Neutrophil (primary cell): Measurements from ENCODE around the gene COX7B.

ENCODE experiments used
- H3K27ac ChIP-seq: fragments of 200-600 bp; sonication (generic); 2 replicates; pipeline ENCODE4 v1.5.1; 2016; ENCODE audit warnings: mild to moderate bottlenecking, moderate library complexity
- H3K27me3 ChIP-seq: fragments of 200-600 bp; sonication (generic); 2 replicates; pipeline ENCODE4 v1.6.0; 2016; ENCODE audit warnings: mild to moderate bottlenecking
- H3K36me3 ChIP-seq: fragments of 200-600 bp; sonication (generic); 2 replicates; pipeline ENCODE4 v1.5.1; 2017
- H3K4me1 ChIP-seq, 2 experiments: fragments of 200-600 bp in 1 of 2; sonication (generic) in 1 of 2; 1 replicate in 1 of 2; 2 replicates in 1 of 2; pipeline versions ENCODE4 v1.5.1 to v1.6.1; 2013 to 2016; ENCODE audit warnings: low read depth in 1 of 2, low read length in 1 of 2, mild to moderate bottlenecking in 1 of 2, moderate library complexity in 1 of 2; ENCODE audit not compliant: control insufficient read depth in 1 of 2, insufficient read depth in 1 of 2
- H3K4me3 ChIP-seq, 2 experiments: fragments of 200-600 bp in 1 of 2; sonication (generic) in 1 of 2; 1 replicate in 1 of 2; 2 replicates in 1 of 2; pipeline ENCODE4 v1.5.1; 2013 to 2016; ENCODE audit warnings: low read depth in 1 of 2, low read length in 1 of 2, mild to moderate bottlenecking in 1 of 2, moderate library complexity in 1 of 2
- H3K9me3 ChIP-seq: fragments of 200-600 bp; sonication (generic); 2 replicates; pipeline ENCODE4 v1.5.1; 2016
- CTCF ChIP-seq: fragments of 200-600 bp; sonication (generic); IDR thresholded peaks from 2 replicates; pipeline ENCODE4 v1.5.1; 2016; ENCODE audit warnings: antibody characterized with exemption

COX7B gene

DNA sequence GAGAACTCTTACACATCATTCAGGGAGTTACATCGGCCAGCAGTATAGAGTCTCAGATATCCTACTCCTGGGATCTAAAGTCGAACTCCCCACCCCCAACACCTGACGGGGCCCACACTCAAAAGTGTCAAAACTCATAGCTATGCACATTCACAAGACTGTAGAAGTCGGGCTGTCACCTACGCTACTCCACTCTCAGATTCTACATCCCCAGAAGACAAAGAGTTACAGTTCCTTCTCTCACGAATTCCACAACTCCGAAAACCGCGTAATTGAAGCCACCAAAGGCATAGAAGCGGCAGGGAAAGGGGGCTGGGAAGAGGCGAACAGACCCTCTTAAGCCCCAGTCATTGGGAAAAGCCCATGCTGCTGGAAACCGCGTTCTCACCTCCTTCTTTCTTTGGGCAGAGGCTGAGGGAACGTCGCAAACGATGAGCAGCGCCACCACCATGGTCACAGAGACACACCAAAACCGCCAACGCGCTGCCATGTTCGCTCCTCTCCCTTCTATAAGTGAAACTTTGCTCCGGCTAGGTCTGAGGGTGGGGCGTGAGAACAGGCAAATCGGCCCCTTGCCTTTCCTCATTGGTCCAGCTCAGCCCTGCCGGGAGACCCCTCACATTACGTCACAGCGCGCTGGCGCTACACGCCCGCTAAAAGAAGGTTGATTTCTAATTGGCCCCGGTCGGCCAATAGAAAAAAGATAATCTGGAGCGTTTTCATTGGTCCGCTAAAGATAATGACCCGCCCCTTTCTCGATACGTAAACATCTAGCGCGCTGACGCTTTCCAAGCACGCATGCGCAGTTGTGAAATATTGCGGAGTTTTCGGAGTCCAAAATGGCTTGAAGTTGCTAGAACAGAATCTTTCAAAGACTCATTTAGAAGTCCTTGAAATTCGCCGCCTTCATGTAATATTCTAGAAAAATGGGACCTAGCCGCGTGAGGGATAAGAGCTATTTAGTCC lies 4.1 kb upstream of the COX7B start, which contains the start of gene MAGT1:
Gene MAGT1 (minus strand): TSS at position 515 of the 966 bp plus-strand sequence. CDS start 25 bp downstream, at position 490.
- peak within 1 kb of the TSS; percentile 68 to 88 for H3K4me3 ChIP-seq
- peaks cover 13 to 19% of the 10 kb centered on the region in 2 experiments for H3K4me1 ChIP-seq
- no peak for TF ChIP-seq CTCF
- H3K9me3 ChIP-seq = no peaks in the 10 kb centered on the region
- peak within 1 kb of the TSS; percentile 93 for H3K27ac ChIP-seq
- no peaks in the 10 kb centered on the region for H3K27me3 ChIP-seq
- no peaks in the 10 kb centered on the region for H3K36me3 ChIP-seq

GRCh38 chrX:77900688-77901087 lies 1.4 kb downstream of the COX7B start:
- Histone ChIP-seq H3K36me3 (peaks cover 8% of the 10 kb centered on the region), H3K27ac (peak overlapping the region; percentile 88), H3K4me3 (peak overlapping the region; percentile 68 to 81), H3K27me3 (no peaks in the 10 kb centered on the region), H3K9me3 (no peaks in the 10 kb centered on the region), H3K4me1 (peaks cover 12 to 19% of the 10 kb centered on the region in 2 experiments)
- TF ChIP-seq CTCF = no peak

GRCh38 chrX:77901506-77901905 lies 2.2 kb downstream of the COX7B start:
- Histone ChIP-seq H3K4me3 (no peak overlapping the region), H3K36me3 (peaks cover 8% of the 10 kb centered on the region), H3K27me3 (no peaks in the 10 kb centered on the region), H3K4me1 (peaks cover 12 to 19% of the 10 kb centered on the region in 2 experiments), H3K27ac (no peak overlapping the region), H3K9me3 (no peaks in the 10 kb centered on the region)
- TF ChIP-seq CTCF = no peak

DNA sequence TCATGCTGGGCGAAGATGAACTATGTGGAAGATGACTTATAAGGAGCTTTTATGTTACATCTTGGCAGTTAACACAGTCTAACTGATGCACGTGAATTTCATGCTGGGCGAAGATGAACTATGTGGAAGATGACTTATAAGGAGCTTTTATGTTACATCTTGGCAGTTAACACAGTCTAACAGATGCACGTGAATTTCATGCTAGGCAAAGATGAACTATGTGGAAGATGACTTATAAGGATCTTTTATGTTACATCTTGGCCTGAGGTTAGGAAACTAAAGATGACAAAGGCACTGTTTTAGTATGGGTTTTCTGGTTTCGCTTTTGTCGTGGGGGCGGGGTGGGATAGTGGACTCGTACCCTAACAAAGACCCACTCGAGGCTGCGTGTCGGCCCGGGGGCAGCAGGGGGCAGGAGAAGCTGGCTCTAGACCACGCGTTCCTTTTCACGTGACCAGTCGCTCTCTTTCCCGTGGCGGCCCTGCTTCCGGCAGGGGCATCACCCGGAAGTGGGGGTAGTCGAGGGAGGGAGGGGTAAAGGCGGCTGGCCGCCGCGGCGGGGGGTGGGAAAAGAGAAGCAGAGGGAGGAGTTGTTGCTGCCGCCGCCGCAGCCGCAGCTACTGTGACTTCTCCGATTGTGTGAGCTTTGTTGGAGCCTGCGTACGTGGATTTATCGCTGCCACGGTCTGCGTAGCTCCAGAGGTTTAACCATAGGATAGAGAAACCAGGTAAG lies 11.0 kb downstream of the COX7B start, which contains the start of gene ATP7A:
Gene ATP7A (plus strand): TSS at position 586 of the 733 bp plus-strand sequence. CDS start 60,949 bp downstream, outside the sequence.
- Histone ChIP-seq H3K27ac (peak within 1 kb of the TSS; percentile 92), H3K36me3 (no peaks in the 10 kb centered on the region), H3K9me3 (no peaks in the 10 kb centered on the region), H3K27me3 (no peaks in the 10 kb centered on the region), H3K4me3 (peak within 1 kb of the TSS; percentile 68 to 73), H3K4me1 (peaks cover 18 to 26% of the 10 kb centered on the region in 2 experiments)
- peak; percentile 89 for TF ChIP-seq CTCF

- Histone ChIP-seq H3K27me3 (no peaks in the 10 kb centered on the region), H3K36me3 (no peaks in the 10 kb centered on the region), H3K4me1 (peaks cover 26 to 37% of the 10 kb centered on the region in 2 experiments), H3K27ac (peak overlapping the region; percentile 63), H3K4me3 (no peak overlapping the region), H3K9me3 (no peaks in the 10 kb centered on the region)
- no peak for TF ChIP-seq CTCF
These were observed 18.1 kb downstream of the COX7B start for GRCh38 chrX:77917294-77917933.
